H1 (cell line): ENCODE data around the gene GSK3B. TPM values are rescaled to one million over a fixed set of nuclear protein-coding genes. Genes with fewer than 3 reads are reported as not detected.

Source experiments
- CHD7 ChIP-seq: fragments of 300-600 bp; sonication (generic); IDR thresholded peaks from 2 replicates; pipeline ENCODE4 v1.7.1; 2012; ENCODE audit warnings: low read length, moderate library complexity, mild to moderate bottlenecking, inconsistent platforms; ENCODE audit not compliant: insufficient replicate concordance
- EGR1 ChIP-seq: IDR thresholded peaks from 2 replicates; pipeline ENCODE4 v1.6.1; 2011; ENCODE audit warnings: low read depth, low read length, borderline replicate concordance
- FOSL1 ChIP-seq: IDR thresholded peaks from 2 replicates; pipeline ENCODE4 v1.6.1; 2011; ENCODE audit warnings: mild to moderate bottlenecking, low read depth, low read length, moderate library complexity; ENCODE audit not compliant: insufficient read depth
- KDM4A ChIP-seq: IDR thresholded peaks from one replicate; pipeline ENCODE4 v1.7.1; 2012; ENCODE audit warnings: low read depth, mild to moderate bottlenecking, moderate library complexity, low read length, inconsistent platforms; ENCODE audit not compliant: severe bottlenecking
- polyA plus RNA-seq, 7 experiments: library from polyadenylated mRNA; depleted of rRNA in 3 of 7; stranded (reverse) in 5 of 7; unstranded in 2 of 7; fragments of >200 nt in 5 of 7; fragments of 200-250 nt in 2 of 7; gene quantifications; 1 replicate in 5 of 7; 2 replicates in 1 of 7; 4 replicates in 1 of 7; pipeline versions ENCODE4 v1.2.1 to v1.2.3, GENCODE V29; 2011 to 2013; ENCODE audit warnings: missing spikeins in 2 of 7, mixed read lengths in 2 of 7
- total RNA-seq: library from RNA; stranded (reverse); fragmentation: NEBNext Ultra II Directional; extraction: Animal tissue kit (Norgen Biotek cat#: 25700); gene quantifications from 2 replicates; pipeline ENCODE4 v1.2.1, GENCODE V29; 2021

GSK3B gene
- total and polyA plus RNA-seq, 2 of the 8 experiments (the other 6 are each of a cell fraction or from before 2014, with no cell fraction given): 24.2 to 50.7 TPM

GRCh38 chr3:120013481-120013880 lies 80.8 kb downstream of the GSK3B start (continued):
- no peak for TF ChIP-seq CHD7
- TF ChIP-seq EGR1: no peak
- TF ChIP-seq FOSL1: no peak
- no peak for TF ChIP-seq KDM4A
